Measurements from ENCODE around the gene RBPMS2. TPM values are rescaled to one million over a fixed set of nuclear protein-coding genes. Genes with fewer than 3 reads are reported as not detected.

Gene RBPMS2
- total and polyA plus RNA-seq, 2 of the 8 experiments (the other 6 are each of a cell fraction or from before 2014, with no cell fraction given): 55.8 to 238 TPM

GRCh38 chr15:64807051-64807749, 31.8 kb upstream of the RBPMS2 start:
- CTCF ChIA-PET (ENCODE audit: partially characterized antibody): interaction anchor here (0.8 to 25.0 kb wide), 11 partner anchors 9 to 120 kb away, joined by 3 to 883 read pairs (median 6); partner anchors contain the start of gene PLEKHO2
- peak; percentile 51 to 63; a peak in 1 of 3 replicates for TF ChIP-seq POLR2A (IDR thresholded peaks at IDR 0.05; ENCODE audit: control extremely low read depth in 1 of 2, low read depth in 2 of 2, low read length in 2 of 2)
- TF ChIP-seq KDM4A (IDR thresholded peaks at IDR 0.05; ENCODE audit: low read depth, low read length, severe bottlenecking): peak; percentile 4
- no peak for TF ChIP-seq CEBPB (IDR thresholded peaks at IDR 0.05; ENCODE audit: low read depth, low read length)
- TF ChIP-seq YY1 (IDR thresholded peaks at IDR 0.05; ENCODE audit: low read depth, low read length): peak; percentile 90
- TF ChIP-seq TCF12 (IDR thresholded peaks at IDR 0.05; ENCODE audit: low read depth, low read length): no peak
- 0 out of 2 replicates have a peak, but pooled peaks have one; percentile 14 for TF ChIP-seq PHF8 (conservative IDR thresholded peaks at IDR 0.05; ENCODE audit: low read depth, low read length)
- no peak for TF ChIP-seq JUN (IDR thresholded peaks at IDR 0.05; ENCODE audit: low read depth, low read length)
- 0 out of 2 replicates have a peak, but pooled peaks have one; percentile 7 for TF ChIP-seq MAX (IDR thresholded peaks at IDR 0.05)
- no peak for TF ChIP-seq SUZ12 (IDR thresholded peaks at IDR 0.05; ENCODE audit: low read length)
- no peak for TF ChIP-seq TAF7 (optimal IDR thresholded peaks at IDR 0.05; ENCODE audit: borderline replicate concordance, low read depth, low read length)
- TF ChIP-seq SIRT6 (IDR thresholded peaks at IDR 0.05; ENCODE audit: low read length): no peak
- no peak; the same call in 1 of the 2 replicates for TF ChIP-seq KDM1A (IDR thresholded peaks at IDR 0.05; ENCODE audit: borderline replicate concordance, low read length)

More at GRCh38 chr15:64807051-64807749, 31.8 kb upstream of the RBPMS2 start:
- Histone ChIP-seq H3K14ac (ENCODE audit: insufficient read length) (peak overlapping the region; percentile 35), H3K27ac (ENCODE audit: low read depth, low read length) (peak overlapping the region; percentile 95), H3K23ac (ENCODE audit: insufficient read length) (no peak overlapping the region), H2AK5ac (ENCODE audit: low read depth, low read length) (peak overlapping the region; percentile 98), H2AFZ (ENCODE audit: low read length) (no peak overlapping the region), H3K79me1 (ENCODE audit: low read depth, low read length) (no peaks in the 10 kb centered on the region), H3K9me3 (ENCODE audit: insufficient read depth in 2 of 2, low read depth in 1 of 2, low read length in 1 of 2) (no peaks in the 10 kb centered on the region), H4K8ac (ENCODE audit: extremely low read depth, insufficient read depth, low read length) (peak overlapping the region; percentile 69; the same call in 1 of the 2 replicates), H4K91ac (replicated peaks; ENCODE audit: insufficient read length, low read length) (peak overlapping the region; percentile 77), H3K56ac (replicated peaks; ENCODE audit: insufficient read length, low read depth, low read length) (peak overlapping the region; percentile 98), H3K4me3 (ENCODE audit: extremely low read depth in 1 of 4, insufficient read depth in 2 of 4, low read depth in 3 of 4, low read length in 4 of 4) (peak overlapping the region; percentile 4 to 53 (median 17); a peak in 6 of 8 replicates), H3K36me3 (ENCODE audit: control insufficient read depth in 2 of 4, insufficient read depth in 4 of 4, low read length in 3 of 4) (no peaks in the 10 kb centered on the region), H3K4me2 (ENCODE audit: insufficient read depth in 1 of 2, low read depth in 2 of 2, low read length in 2 of 2) (peak overlapping the region; percentile 70 to 83), H3K4ac (replicated peaks; ENCODE audit: insufficient read length, low read depth, low read length) (peak overlapping the region; percentile 82), H3K9ac (replicated peaks in 1 of 4; ENCODE audit: extremely low read depth in 1 of 4, low read depth in 3 of 4, low read length in 3 of 4) (peak overlapping the region in 3 of 4 experiments; percentile 52 to 74 (median 69); a peak in 5 of 7 replicates), H3K4me1 (replicated peaks in 1 of 4; ENCODE audit: control insufficient read depth in 3 of 4, insufficient read depth in 4 of 4, low read length in 3 of 4) (peaks cover 17 to 53% (median 39%) of the 10 kb centered on the region in 4 experiments), H4K20me1 (replicated peaks in 1 of 2; ENCODE audit: control insufficient read depth in 1 of 2, insufficient read depth in 2 of 2, low read length in 2 of 2) (no peaks in the 10 kb centered on the region), H2BK5ac (ENCODE audit: low read depth, low read length) (peak overlapping the region; percentile 94), H3K18ac (ENCODE audit: extremely low read depth, low read length) (peak overlapping the region; percentile 99), H4K5ac (ENCODE audit: insufficient read length, low read depth, low read length) (peak overlapping the region; percentile 90), H2BK15ac (ENCODE audit: low read length) (peak overlapping the region; percentile 83; the same call in 1 of the 2 replicates), H2BK20ac (ENCODE audit: low read length) (peak overlapping the region; percentile 96), H3K79me2 (ENCODE audit: control insufficient read depth in 1 of 2, insufficient read depth in 2 of 2, low read length in 2 of 2) (no peaks in the 10 kb centered on the region; a peak in 1 of 4 replicates), H3K27me3 (replicated peaks in 1 of 4; ENCODE audit: control insufficient read depth in 3 of 4, extremely low read depth in 1 of 4, insufficient read depth in 3 of 4, low read length in 3 of 4) (no peaks in the 10 kb centered on the region), H2BK120ac (replicated peaks; ENCODE audit: low read depth, low read length) (peak overlapping the region; percentile 96), H2BK12ac (ENCODE audit: low read depth, low read length) (peak overlapping the region; percentile 96), H3K23me2 (ENCODE audit: low read depth, low read length) (peaks cover 8% of the 10 kb centered on the region)
- DNase-seq (ENCODE audit: low read depth in 1 of 2, low spot score in 2 of 2) (peak in 1 of 2 experiments; percentile 75), FAIRE-seq (no peak)
- POLR2A ChIA-PET (ENCODE audit: partially characterized antibody): interaction anchor here (0.8 to 24.9 kb wide), 22 partner anchors 10 to 180 kb away, joined by 3 to 748 read pairs (median 8); partner anchors contain the start of genes ANKDD1A, PIF1, PLEKHO2 and RBPMS2
- WGBS, 2 experiments (ENCODE audit: extremely low coverage in 1 of 2, insufficient coverage in 1 of 2, insufficient read length in 1 of 2, insufficient replicate concordance in 2 of 2, low coverage in 1 of 2, low lambda C conversion rate in 2 of 2, missing lambda C conversion rate in 1 of 2): 12% methylated on average over 13 of the region's 13 CpGs; no CpG with 5 or more reads in 1 of the 2 experiments

Measured in H1 (cell line).